HCT116 (cell line): Measurements from ENCODE around the gene RASGRF2.

Experiments used
- ATF3 ChIP-seq: IDR thresholded peaks from 2 replicates; pipeline ENCODE4 v1.6.1; 2012
- CEBPB ChIP-seq: IDR thresholded peaks from 2 replicates; pipeline ENCODE4 v1.6.1; 2012; ENCODE audit warnings: low read depth
- CTCF ChIP-seq, 3 experiments: fragments of 200-600 bp in 1 of 3; sonication (generic) in 1 of 3; IDR thresholded peaks in 2 of 3; conservative IDR thresholded peaks in 1 of 3; 2 replicates each; pipeline ENCODE4 v1.5.1; 2012 to 2017; ENCODE audit warnings: low read depth in 2 of 3, low read length in 2 of 3, antibody characterized with exemption in 1 of 3, borderline replicate concordance in 1 of 3, control low read depth in 1 of 3, mild to moderate bottlenecking in 1 of 3, mixed read lengths in 1 of 3, mixed run types in 1 of 3, moderate library complexity in 1 of 3; ENCODE audit not compliant: insufficient read depth in 1 of 3
- ELF1 ChIP-seq: IDR thresholded peaks from 2 replicates; pipeline ENCODE4 v1.6.1; 2012; ENCODE audit warnings: low read depth, borderline replicate concordance
- EZH2phosphoT487 ChIP-seq: fragments of 200-600 bp; IDR thresholded peaks from 2 replicates; pipeline ENCODE4 v1.6.1; 2018; ENCODE audit warnings: antibody characterized with exemption, borderline replicate concordance
- FOSL1 ChIP-seq: IDR thresholded peaks from 2 replicates; pipeline ENCODE4 v1.6.1; 2012; ENCODE audit warnings: low read depth
- JUND ChIP-seq: IDR thresholded peaks from 2 replicates; pipeline ENCODE4 v1.6.1; 2012
- MAX ChIP-seq: IDR thresholded peaks from 2 replicates; pipeline ENCODE4 v1.6.1; 2012
- POLR2A ChIP-seq: IDR thresholded peaks from 2 replicates; pipeline ENCODE4 v1.7.0; 2011; ENCODE audit warnings: borderline replicate concordance; ENCODE audit not compliant: insufficient read depth, insufficient read length; ENCODE audit errors: extremely low read depth
- RAD21 ChIP-seq: IDR thresholded peaks from 2 replicates; pipeline ENCODE4 v1.6.1; 2012; ENCODE audit warnings: low read depth, mild to moderate bottlenecking
- REST ChIP-seq: IDR thresholded peaks from 2 replicates; pipeline ENCODE4 v1.6.1; 2012; ENCODE audit warnings: low read depth

- TF ChIP-seq CTCF (IDR thresholded peaks at IDR 0.05 in 2 of 3, conservative IDR thresholded peaks at IDR 0.05 in 1 of 3; ENCODE audit: borderline replicate concordance in 1 of 3, insufficient read depth in 1 of 3, low read depth in 2 of 3, low read length in 2 of 3) (no peak), JUND (no peak), MAX (no peak), POLR2A (no peak), RAD21 (no peak), CEBPB (no peak), REST (no peak), ELF1 (no peak), FOSL1 (no peak), EZH2phosphoT487 (no peak), ATF3 (no peak)
These were observed 32.1 kb upstream of the RASGRF2 start for GRCh38 chr5:80928073-80928472.
